ENCODE data around the gene GAN. TPM values are rescaled to one million over a fixed set of nuclear protein-coding genes. Genes with fewer than 3 reads are reported as not detected.

The GAN gene
- total RNA-seq, 4 donors from 2014 or later = 5.0 to 8.0 (median 6.4) TPM

- TF ChIP-seq POLR2A (IDR thresholded peaks at IDR 0.05) (no peak), CTCF (IDR thresholded peaks at IDR 0.05 in 4 of 5, conservative IDR thresholded peaks at IDR 0.05 in 1 of 5) (no peak)
- Histone ChIP-seq H3K4me1 (no peaks in the 10 kb centered on the region), H3K27ac (no peak overlapping the region), H3K27me3 (no peaks in the 10 kb centered on the region), H3K9me3 (no peaks in the 10 kb centered on the region), H3K4me3 (no peak overlapping the region), H3K36me3 (no peaks in the 10 kb centered on the region)
- intact Hi-C loops (cut with DNase I; ENCODE audit: low total_unique reads) = no loop called here
- ATAC-seq = no peak
- in situ Hi-C loops (cut with MboI; ENCODE audit: low sequenced_read_pairs in 4 of 4) = no loop called here
- no peak for DNase-seq
These were observed 31.7 kb upstream of the GAN start for GRCh38 chr16:81283044-81283443.

- Histone ChIP-seq H3K4me3 (no peak overlapping the region), H3K4me1 (no peaks in the 10 kb centered on the region), H3K9me3 (no peaks in the 10 kb centered on the region), H3K27me3 (no peaks in the 10 kb centered on the region), H3K27ac (no peak overlapping the region), H3K36me3 (no peaks in the 10 kb centered on the region)
- no peak for TF ChIP-seq POLR2A (IDR thresholded peaks at IDR 0.05)
- no peak for TF ChIP-seq CTCF (IDR thresholded peaks at IDR 0.05 in 4 of 5, conservative IDR thresholded peaks at IDR 0.05 in 1 of 5)
- DNase-seq (no peak), ATAC-seq (no peak)
- in situ Hi-C loops (cut with MboI; ENCODE audit: low sequenced_read_pairs in 4 of 4) (no loop called here), intact Hi-C loops (cut with DNase I; ENCODE audit: low total_unique reads) (no loop called here)
These were observed 29.7 kb upstream of the GAN start for GRCh38 chr16:81284995-81285600.

- Histone ChIP-seq H3K4me3 (no peak overlapping the region), H3K9me3 (no peaks in the 10 kb centered on the region), H3K27ac (no peak overlapping the region), H3K27me3 (no peaks in the 10 kb centered on the region), H3K36me3 (no peaks in the 10 kb centered on the region), H3K4me1 (no peaks in the 10 kb centered on the region)
- ATAC-seq = no peak
- TF ChIP-seq POLR2A (IDR thresholded peaks at IDR 0.05) (no peak), CTCF (IDR thresholded peaks at IDR 0.05 in 4 of 5, conservative IDR thresholded peaks at IDR 0.05 in 1 of 5) (no peak)
- no peak for DNase-seq
- intact Hi-C loops (cut with DNase I; ENCODE audit: low total_unique reads) (no loop called here), in situ Hi-C loops (cut with MboI; ENCODE audit: low sequenced_read_pairs in 4 of 4) (no loop called here)
These were observed 28.6 kb upstream of the GAN start for GRCh38 chr16:81286190-81286589.

- Histone ChIP-seq H3K27me3 (no peaks in the 10 kb centered on the region), H3K27ac (no peak overlapping the region), H3K4me1 (no peaks in the 10 kb centered on the region), H3K4me3 (no peak overlapping the region), H3K9me3 (no peaks in the 10 kb centered on the region), H3K36me3 (no peaks in the 10 kb centered on the region)
- in situ Hi-C loops (cut with MboI; ENCODE audit: low sequenced_read_pairs in 4 of 4) (no loop called here), intact Hi-C loops (cut with DNase I; ENCODE audit: low total_unique reads) (no loop called here)
- DNase-seq (no peak), ATAC-seq (no peak)
- TF ChIP-seq POLR2A (IDR thresholded peaks at IDR 0.05) (no peak), CTCF (IDR thresholded peaks at IDR 0.05 in 4 of 5, conservative IDR thresholded peaks at IDR 0.05 in 1 of 5) (no peak)
These were observed 23.6 kb upstream of the GAN start for GRCh38 chr16:81291117-81291516.

GRCh38 chr16:81292936-81293335 lies 21.8 kb upstream of the GAN start:
- in situ Hi-C loops (cut with MboI; ENCODE audit: low sequenced_read_pairs in 4 of 4) (no loop called here), intact Hi-C loops (cut with DNase I; ENCODE audit: low total_unique reads) (no loop called here)
- TF ChIP-seq CTCF (IDR thresholded peaks at IDR 0.05 in 4 of 5, conservative IDR thresholded peaks at IDR 0.05 in 1 of 5) = no peak
- no peaks in the 10 kb centered on the region for H3K36me3 ChIP-seq
- DNase-seq = no peak
- H3K4me1 ChIP-seq = no peaks in the 10 kb centered on the region
- H3K4me3 ChIP-seq = no peak overlapping the region
- H3K27me3 ChIP-seq = no peaks in the 10 kb centered on the region
- H3K27ac ChIP-seq = no peak overlapping the region
- ATAC-seq = no peak
- H3K9me3 ChIP-seq = no peaks in the 10 kb centered on the region
